ENCODE measurements around the gene PDZRN4. TPM values are rescaled to one million over a fixed set of nuclear protein-coding genes. Genes with fewer than 3 reads are reported as not detected.

PDZRN4 gene
- total and polyA plus RNA-seq, 2 of the 4 experiments (the other 2 are of a cell fraction) = not detected

DNA sequence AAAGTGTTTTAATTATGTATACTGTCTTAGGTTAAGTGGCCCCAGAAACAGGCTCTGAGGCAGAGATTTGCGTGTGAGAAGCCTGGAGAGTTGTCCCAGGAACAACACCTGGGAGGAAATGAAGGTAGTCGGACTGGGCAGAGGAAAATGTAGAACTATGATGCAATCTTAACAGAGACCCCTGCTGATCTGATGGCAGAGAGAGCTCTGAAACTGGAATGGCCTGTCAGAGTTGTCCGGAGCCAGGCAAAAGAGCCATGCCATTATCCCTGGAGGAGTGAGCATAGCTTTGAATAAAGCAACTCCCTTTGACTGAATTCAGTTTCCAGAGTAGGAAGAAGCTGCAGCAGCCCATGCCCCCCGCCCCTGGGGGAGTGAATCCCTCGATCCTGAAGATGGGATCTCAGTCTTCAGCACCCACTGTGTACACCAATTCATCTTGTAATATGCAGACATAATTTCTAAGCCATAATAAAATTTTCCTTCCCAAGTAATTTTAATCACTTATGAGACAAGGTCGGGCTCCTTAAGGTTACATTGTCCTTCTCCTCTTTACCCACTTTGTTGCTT lies 264.8 kb downstream of the PDZRN4 start:
- intact Hi-C loops (cut with micrococcal nuclease) = no loop called here
- Histone ChIP-seq H3K9ac (ENCODE audit: low read depth, low read length) (no peak overlapping the region), H3K23ac (ENCODE audit: low read depth, low read length) (no peak overlapping the region), H4K8ac (ENCODE audit: low read depth in 2 of 2, low read length in 2 of 2) (no peak overlapping the region), H3K18ac (ENCODE audit: low read depth, low read length) (no peak overlapping the region), H2AK5ac (ENCODE audit: low read depth, low read length) (no peak overlapping the region), H3K4me2 (ENCODE audit: low read depth, low read length) (no peak overlapping the region), H2BK15ac (ENCODE audit: low read depth, low read length) (no peak overlapping the region), H2BK5ac (ENCODE audit: low read depth, low read length, poor library complexity, severe bottlenecking) (no peak overlapping the region), H3K27me3 (ENCODE audit: control insufficient read depth, insufficient read depth, low read length) (no peaks in the 10 kb centered on the region), H3K36me3 (ENCODE audit: control insufficient read depth, insufficient read depth, low read length) (no peaks in the 10 kb centered on the region), H3K9me1 (ENCODE audit: insufficient read depth, low read length) (no peaks in the 10 kb centered on the region), H3K4ac (ENCODE audit: low read depth, low read length) (no peak overlapping the region), H4K20me1 (ENCODE audit: insufficient read depth, low read length) (no peaks in the 10 kb centered on the region), H2AFZ (replicated peaks; ENCODE audit: low read length, poor library complexity) (no peak overlapping the region), H3K9me3 (ENCODE audit: control insufficient read depth, insufficient read depth, low read length) (no peaks in the 10 kb centered on the region), H2BK20ac (ENCODE audit: low read depth, low read length) (no peak overlapping the region), H3K79me1 (ENCODE audit: low read depth in 1 of 2, low read length in 2 of 2) (no peaks in the 10 kb centered on the region), H2BK120ac (ENCODE audit: low read depth, low read length) (no peak overlapping the region), H2AK9ac (replicated peaks; ENCODE audit: low read depth, low read length, poor library complexity) (no peak overlapping the region), H3K27ac (ENCODE audit: insufficient read depth, low read length) (no peak overlapping the region), H3K56ac (ENCODE audit: extremely low read depth, insufficient read depth, low read length) (no peak overlapping the region), H4K91ac (ENCODE audit: insufficient read depth, low read depth, low read length) (no peak overlapping the region), H3K4me3 (ENCODE audit: insufficient read depth, low read depth, low read length) (no peak overlapping the region), H3K14ac (replicated peaks; ENCODE audit: low read depth, low read length) (no peak overlapping the region), H3K4me1 (ENCODE audit: control insufficient read depth, insufficient read depth, low read length) (no peaks in the 10 kb centered on the region), H4K5ac (ENCODE audit: low read depth, low read length) (no peak overlapping the region)
- in situ Hi-C loops (cut with MboI; ENCODE audit: low sequenced_read_pairs) = no loop called here
- dilution Hi-C loops (cut with HindIII; ENCODE audit: low sequenced_read_pairs, unreplicated experiment) = no loop called here
- DNase-seq (no peak), ATAC-seq (ENCODE audit: low read depth) (no peak)
- WGBS, 2 experiments (ENCODE audit: extremely low coverage in 2 of 2, insufficient read length in 1 of 2) = 0% methylated on average over 1 of the region's 6 CpGs; no CpG with 5 or more reads in 1 of the 2 experiments
- ChIA-PET CTCF (no interaction called here), POLR2A (ENCODE audit: unreplicated experiment) (no interaction called here)
- TF ChIP-seq CEBPB (IDR thresholded peaks at IDR 0.05; ENCODE audit: low read depth, low read length) (no peak), MAZ (IDR thresholded peaks at IDR 0.05; ENCODE audit: borderline replicate concordance, low read depth, low read length) (no peak), RCOR1 (IDR thresholded peaks at IDR 0.05; ENCODE audit: insufficient replicate concordance, low read length) (no peak), RFX5 (IDR thresholded peaks at IDR 0.05; ENCODE audit: low read depth, low read length) (no peak), FOS (IDR thresholded peaks at IDR 0.05; ENCODE audit: low read depth, low read length) (no peak), CHD1 (IDR thresholded peaks at IDR 0.05; ENCODE audit: low read depth, low read length) (no peak), POLR2A (IDR thresholded peaks at IDR 0.05; ENCODE audit: low read depth, low read length) (no peak), MXI1 (IDR thresholded peaks at IDR 0.05; ENCODE audit: borderline replicate concordance, low read depth, low read length) (no peak), RAD21 (IDR thresholded peaks at IDR 0.05; ENCODE audit: low read length) (no peak), MAFK (IDR thresholded peaks at IDR 0.05; ENCODE audit: low read depth, low read length) (no peak), SMC3 (IDR thresholded peaks at IDR 0.05; ENCODE audit: low read depth, low read length) (no peak), BHLHE40 (IDR thresholded peaks at IDR 0.05; ENCODE audit: low read depth, low read length) (no peak), NFE2L2 (IDR thresholded peaks at IDR 0.05; ENCODE audit: low read depth, low read length) (no peak)
- TF ChIP-seq, protein P1, sequence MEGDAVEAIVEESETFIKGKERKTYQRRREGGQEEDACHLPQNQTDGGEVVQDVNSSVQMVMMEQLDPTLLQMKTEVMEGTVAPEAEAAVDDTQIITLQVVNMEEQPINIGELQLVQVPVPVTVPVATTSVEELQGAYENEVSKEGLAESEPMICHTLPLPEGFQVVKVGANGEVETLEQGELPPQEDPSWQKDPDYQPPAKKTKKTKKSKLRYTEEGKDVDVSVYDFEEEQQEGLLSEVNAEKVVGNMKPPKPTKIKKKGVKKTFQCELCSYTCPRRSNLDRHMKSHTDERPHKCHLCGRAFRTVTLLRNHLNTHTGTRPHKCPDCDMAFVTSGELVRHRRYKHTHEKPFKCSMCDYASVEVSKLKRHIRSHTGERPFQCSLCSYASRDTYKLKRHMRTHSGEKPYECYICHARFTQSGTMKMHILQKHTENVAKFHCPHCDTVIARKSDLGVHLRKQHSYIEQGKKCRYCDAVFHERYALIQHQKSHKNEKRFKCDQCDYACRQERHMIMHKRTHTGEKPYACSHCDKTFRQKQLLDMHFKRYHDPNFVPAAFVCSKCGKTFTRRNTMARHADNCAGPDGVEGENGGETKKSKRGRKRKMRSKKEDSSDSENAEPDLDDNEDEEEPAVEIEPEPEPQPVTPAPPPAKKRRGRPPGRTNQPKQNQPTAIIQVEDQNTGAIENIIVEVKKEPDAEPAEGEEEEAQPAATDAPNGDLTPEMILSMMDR (conservative IDR thresholded peaks at IDR 0.05; ENCODE audit: low read depth, low read length) = no peak
- TF ChIP-seq, protein P2, sequence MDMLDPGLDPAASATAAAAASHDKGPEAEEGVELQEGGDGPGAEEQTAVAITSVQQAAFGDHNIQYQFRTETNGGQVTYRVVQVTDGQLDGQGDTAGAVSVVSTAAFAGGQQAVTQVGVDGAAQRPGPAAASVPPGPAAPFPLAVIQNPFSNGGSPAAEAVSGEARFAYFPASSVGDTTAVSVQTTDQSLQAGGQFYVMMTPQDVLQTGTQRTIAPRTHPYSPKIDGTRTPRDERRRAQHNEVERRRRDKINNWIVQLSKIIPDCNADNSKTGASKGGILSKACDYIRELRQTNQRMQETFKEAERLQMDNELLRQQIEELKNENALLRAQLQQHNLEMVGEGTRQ (IDR thresholded peaks at IDR 0.05; ENCODE audit: low read depth, low read length) = no peak
- TF ChIP-seq, protein P3, sequence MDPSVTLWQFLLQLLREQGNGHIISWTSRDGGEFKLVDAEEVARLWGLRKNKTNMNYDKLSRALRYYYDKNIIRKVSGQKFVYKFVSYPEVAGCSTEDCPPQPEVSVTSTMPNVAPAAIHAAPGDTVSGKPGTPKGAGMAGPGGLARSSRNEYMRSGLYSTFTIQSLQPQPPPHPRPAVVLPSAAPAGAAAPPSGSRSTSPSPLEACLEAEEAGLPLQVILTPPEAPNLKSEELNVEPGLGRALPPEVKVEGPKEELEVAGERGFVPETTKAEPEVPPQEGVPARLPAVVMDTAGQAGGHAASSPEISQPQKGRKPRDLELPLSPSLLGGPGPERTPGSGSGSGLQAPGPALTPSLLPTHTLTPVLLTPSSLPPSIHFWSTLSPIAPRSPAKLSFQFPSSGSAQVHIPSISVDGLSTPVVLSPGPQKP (IDR thresholded peaks at IDR 0.05; ENCODE audit: borderline replicate concordance, low read depth, low read length) = no peak
- no TSS peak for BruUV-seq (replicated peaks)

All from IMR-90 (cell line).